HK-2 (cell line): ENCODE data around the gene NHLRC2.

ENCODE experiments used
- DNase-seq: peaks from one replicate; pipeline ENCODE4 v3.0.0-alpha.2; 2018; ENCODE audit not compliant: unreplicated experiment

NHLRC2 gene

GRCh38 chr10:113911839-113912238 lies 57.4 kb downstream of the NHLRC2 start:
- no peak for DNase-seq

DNA sequence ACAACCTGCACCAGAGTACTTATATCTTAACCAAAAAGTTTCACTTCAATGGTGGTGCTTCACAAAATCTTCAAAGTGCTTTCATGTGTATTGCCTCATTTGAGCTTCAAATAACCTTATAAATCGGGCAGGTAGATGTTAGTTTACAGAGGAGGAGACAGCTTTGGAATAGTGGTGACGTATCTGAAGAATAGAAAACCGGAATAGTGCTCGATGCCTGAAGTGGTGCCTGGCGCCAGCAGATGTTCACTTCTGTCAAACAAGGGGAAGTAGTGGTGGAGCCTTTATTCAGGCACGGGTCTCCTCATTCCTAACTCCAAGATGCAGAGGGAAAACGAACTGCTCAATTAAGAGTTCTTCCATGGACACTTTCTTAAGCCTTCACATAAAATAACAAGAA lies 58.1 kb downstream of the NHLRC2 start:
- DNase-seq = no peak

DNA sequence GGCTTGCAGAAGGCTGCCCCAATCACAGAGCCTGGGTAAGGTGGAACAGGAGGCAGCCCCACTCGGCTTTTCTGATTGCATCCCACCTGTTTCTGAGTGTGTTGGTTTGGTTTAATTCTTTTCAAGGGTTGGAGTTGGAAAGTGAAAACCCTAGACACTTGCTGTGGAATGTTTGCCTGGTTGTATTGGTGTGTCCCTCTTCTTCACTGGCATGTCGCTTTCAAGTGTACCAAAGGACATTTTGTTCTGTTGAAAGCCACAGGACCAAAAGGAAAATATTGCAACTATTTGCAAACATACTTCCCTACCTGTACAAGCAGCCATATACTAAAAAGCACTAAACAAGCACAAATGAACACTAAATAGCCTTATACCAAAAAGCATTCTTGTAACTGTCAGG lies 60.5 kb downstream of the NHLRC2 start:
- no peak for DNase-seq

- DNase-seq = no peak
Observed at GRCh38 chr10:113915540-113915939, 61.1 kb downstream of the NHLRC2 start.

DNA sequence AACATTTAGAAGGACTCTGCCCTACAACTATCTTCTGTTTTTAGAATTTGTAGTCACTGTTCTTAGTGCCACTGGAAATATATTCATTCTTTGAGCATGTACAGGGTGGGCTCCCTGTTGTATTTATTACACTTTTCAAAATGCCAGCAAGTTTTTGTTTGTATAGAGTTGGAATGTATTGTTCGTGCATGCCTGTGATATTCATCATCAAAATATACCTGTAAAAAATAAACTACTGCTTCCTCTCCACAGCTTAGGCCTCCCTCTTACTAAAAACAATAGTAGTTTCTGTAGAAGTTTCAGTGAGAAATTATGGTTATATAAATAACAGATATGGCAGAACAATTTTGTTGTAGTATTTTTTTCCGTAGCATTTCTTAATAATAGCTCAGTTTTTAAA lies 61.6 kb downstream of the NHLRC2 start:
- no peak for DNase-seq

GRCh38 chr10:113917636-113918035 lies 63.2 kb downstream of the NHLRC2 start:
- DNase-seq = no peak

DNA sequence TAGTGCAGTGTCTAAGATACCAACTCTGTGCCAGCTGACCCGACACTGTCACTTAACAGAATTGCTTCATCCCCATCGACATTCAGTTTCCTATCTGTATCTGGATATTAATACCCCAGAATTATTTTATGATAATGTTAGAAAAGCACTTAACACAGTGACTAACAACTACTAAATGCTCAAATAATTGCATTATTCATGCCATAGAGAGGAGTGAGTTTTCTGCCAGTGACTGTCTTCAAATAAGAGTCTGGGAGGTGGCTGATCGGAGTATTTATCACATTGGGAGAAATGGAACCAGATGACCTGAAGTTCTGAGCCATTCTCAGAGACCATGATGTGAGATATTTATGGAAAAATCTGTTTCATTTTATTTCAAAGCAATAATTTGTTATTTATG lies 65.7 kb downstream of the NHLRC2 start:
- DNase-seq = no peak

- DNase-seq = no peak
Observed at GRCh38 chr10:113920875-113921274, 66.4 kb downstream of the NHLRC2 start.

DNA sequence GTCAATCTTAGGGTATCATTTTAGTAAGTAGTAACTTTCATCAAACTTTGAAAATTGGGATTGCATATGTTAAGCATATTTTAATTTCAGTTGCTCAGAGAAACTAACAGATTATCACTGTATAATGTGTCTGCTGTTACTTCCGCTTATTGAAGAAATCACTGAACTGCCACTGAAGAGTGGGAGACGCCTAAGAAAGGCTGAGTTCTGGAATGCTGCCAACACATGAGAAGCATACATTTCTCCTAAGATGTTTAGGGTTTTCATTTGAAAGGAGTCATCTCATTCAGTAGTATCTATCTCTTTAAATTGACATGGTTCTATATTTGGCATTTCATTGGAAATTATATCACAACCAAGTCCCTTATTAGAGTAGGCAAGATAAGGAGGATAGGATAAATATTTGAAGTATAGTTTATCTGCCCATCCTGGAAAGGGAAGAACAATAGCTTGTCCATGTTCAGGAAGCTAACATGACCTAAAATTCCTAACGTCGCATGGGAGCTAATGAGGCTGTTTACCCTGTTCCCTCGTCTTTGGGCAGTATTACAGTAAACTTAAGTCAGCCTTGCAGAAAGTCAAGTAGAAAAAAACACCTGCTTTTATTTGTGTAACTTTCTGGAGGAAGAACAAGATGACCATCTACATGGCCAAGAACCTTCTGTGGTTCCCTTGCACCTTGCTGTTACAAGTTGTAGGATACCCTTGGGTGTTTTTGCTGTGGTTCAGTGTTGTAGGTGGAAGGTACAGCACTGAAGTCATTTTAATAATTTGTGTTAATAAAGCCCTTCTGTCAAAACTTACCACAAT lies 67.3 kb downstream of the NHLRC2 start:
- no peak for DNase-seq

DNA sequence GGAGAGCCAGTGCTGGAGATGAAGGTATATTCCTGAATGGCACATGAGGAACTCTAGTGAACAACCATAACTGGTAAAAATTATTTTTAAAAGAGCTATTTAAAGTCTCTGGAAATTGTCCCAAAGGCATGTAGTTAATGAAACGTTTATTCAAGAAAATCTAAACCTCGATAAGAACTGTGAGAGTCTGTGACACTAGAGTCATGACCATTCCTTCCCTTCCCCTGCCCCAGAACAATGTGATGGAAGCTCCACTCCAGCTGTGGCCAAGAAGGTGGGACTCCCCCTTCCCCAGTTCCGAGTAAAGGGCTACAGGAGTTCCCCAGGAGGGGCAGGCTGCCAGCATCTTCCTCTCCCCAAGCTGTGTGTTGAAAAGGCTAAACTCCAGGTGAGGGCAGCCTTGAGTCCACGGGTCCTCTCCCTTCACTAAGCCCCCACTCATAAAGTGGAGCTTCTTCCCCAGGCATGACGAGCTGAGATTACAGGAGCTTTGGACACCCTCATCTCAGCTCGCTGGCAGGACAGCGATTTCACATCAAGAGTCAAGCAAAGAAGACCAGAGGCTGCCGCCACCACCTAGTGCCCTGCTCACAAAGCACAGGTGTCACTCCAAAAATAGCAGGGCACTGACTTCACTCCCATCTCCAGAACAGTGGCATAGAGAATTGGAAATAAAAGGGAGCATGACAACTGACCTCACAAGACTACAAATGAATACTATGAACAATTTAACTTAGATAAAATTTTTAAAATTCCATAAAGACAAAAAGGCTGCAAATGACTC lies 68.5 kb downstream of the NHLRC2 start:
- DNase-seq = no peak

DNA sequence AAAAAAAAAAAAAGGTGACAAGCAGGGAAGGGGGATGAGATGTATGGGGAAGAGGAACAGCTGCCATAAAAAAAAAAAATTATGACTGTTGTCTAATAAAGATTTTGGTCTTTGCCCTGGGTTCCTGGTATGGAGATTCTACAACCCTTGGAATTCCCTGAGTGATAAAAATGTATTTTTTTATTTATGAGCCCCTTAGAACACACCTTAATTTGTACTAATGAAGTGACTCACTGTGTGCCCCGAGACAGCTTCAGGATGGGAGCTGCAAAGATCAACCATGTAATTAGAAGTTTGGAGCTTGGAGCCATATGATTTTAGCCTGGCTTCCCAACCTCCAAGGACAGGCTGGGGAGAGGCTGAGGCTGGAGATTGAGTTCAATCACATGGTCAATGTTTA lies 69.7 kb downstream of the NHLRC2 start:
- no peak for DNase-seq

- DNase-seq = no peak
Observed at GRCh38 chr10:113924664-113925063, 70.2 kb downstream of the NHLRC2 start.

DNA sequence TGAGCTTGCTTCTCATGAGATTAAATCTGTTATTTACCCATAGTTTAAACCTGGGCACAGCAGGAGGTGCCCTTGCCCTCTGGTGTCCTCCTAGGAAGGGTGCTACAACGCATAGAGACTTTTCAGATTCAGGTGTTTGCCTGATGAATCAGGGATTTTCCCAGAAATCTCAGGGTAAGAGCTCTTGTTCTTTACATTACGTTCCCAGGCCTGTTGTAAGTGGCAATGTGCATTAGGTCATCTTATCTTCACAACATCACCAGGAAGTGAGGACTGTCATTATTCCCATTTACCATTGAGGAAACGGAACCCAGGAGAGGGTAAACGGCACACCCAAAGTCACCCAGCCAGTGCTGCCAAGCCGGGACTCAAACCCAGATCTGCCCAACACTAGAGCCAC lies 73.0 kb downstream of the NHLRC2 start:
- DNase-seq = no peak

DNA sequence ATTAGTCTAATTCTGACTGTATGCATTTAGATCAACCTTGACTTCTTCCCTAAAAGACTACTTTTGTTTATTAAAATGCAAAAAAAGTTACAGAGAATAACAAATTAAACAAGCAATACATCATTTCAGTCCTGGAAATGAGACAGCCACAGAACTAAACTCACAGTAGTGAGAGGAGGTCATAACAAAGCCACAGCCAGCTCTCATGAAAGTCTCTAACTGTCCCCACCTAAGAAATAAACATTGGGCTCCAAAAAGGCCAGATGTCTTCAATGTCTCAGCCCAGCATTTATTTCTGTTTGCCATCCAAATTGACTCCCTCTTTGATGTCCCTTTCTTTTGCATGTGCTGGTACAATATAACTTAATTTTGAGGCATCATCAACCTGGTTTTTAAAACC lies 74.4 kb downstream of the NHLRC2 start:
- DNase-seq = no peak

GRCh38 chr10:113929522-113929921 lies 75.1 kb downstream of the NHLRC2 start:
- DNase-seq = no peak

- no peak for DNase-seq
Observed at GRCh38 chr10:113930482-113931057, 76.1 kb downstream of the NHLRC2 start.

- no peak for DNase-seq
Observed at GRCh38 chr10:113932854-113933253, 78.4 kb downstream of the NHLRC2 start.

GRCh38 chr10:113933894-113934532 lies 79.6 kb downstream of the NHLRC2 start:
- no peak for DNase-seq

DNA sequence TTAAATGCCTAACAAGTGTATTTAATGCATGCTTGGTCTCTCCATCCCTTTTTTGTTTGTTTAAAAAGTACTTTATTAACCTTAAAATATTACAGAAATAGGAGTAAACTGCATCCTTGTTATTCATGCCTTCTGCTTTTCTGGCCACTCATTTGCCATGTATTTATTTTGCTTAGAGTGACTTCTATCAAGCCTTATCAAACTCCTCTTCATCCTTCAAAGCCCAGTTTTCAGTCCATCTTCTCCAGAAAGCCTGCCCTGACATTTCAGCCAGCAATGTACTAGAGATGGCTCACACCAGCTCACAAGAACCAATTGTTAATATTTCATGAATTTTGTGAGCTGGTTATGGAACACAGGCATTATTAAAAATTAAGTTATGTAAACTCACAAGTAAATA lies 82.8 kb downstream of the NHLRC2 start:
- DNase-seq = no peak

GRCh38 chr10:113937756-113938155 lies 83.3 kb downstream of the NHLRC2 start:
- no peak for DNase-seq

- DNase-seq = no peak
Observed at GRCh38 chr10:113939212-113939860, 84.9 kb downstream of the NHLRC2 start.

DNA sequence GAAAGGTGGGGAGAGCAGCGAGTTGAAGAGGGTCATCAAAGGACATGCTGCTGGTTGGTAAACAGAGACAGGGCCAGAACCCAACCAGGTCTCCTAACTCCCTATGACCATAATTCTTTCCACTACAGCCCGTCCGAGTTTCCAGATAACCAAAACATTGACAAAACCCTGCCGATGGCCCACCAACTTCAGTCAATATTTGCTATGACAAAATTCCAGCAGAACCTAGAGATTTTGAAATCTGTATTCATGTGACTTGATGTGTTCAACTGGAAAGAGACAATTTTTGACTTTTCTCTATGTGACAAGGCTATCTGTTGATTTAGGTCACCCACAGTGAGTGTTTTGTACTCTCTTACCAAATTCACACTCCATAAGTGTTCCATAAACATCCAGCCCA lies 86.7 kb downstream of the NHLRC2 start:
- no peak for DNase-seq
